Limb (tissue), 2 donors: Measurements from ENCODE around the gene OPRD1.

Experiments used
- DNase-seq, 2 donors: peaks; one replicate each; pipeline ENCODE4 v3.0.0-alpha.2; 2016; ENCODE audit errors: extremely low spot score in 2 of 2

Gene OPRD1

GRCh38 chr1:28905921-28906666, 94.1 kb downstream of the OPRD1 start:
- DNase-seq, result no peak

GRCh38 chr1:28909198-28909597, 97.2 kb downstream of the OPRD1 start:
- DNase-seq, result no peak

GRCh38 chr1:28910379-28911115, 98.6 kb downstream of the OPRD1 start:
- DNase-seq, result no peak

- no peak for DNase-seq
These were observed 101.8 kb downstream of the OPRD1 start for GRCh38 chr1:28913786-28914227.

- peak; percentile 97 to 98 for DNase-seq
These were observed 102.5 kb downstream of the OPRD1 start, which contains the start of gene EPB41 for GRCh38 chr1:28914228-28915030. TSS of gene EPB41 (plus strand) at chr1:28914569. CDS start at chr1:28987438, 72,869 bp downstream.

GRCh38 chr1:28915031-28915895, 103.3 kb downstream of the OPRD1 start:
- peak in 1 of 2 donors; percentile 21 for DNase-seq

- no peak for DNase-seq
These were observed 105.8 kb downstream of the OPRD1 start for GRCh38 chr1:28917757-28918118.
